ENCODE data around the gene CDK18.

The CDK18 gene

DNA sequence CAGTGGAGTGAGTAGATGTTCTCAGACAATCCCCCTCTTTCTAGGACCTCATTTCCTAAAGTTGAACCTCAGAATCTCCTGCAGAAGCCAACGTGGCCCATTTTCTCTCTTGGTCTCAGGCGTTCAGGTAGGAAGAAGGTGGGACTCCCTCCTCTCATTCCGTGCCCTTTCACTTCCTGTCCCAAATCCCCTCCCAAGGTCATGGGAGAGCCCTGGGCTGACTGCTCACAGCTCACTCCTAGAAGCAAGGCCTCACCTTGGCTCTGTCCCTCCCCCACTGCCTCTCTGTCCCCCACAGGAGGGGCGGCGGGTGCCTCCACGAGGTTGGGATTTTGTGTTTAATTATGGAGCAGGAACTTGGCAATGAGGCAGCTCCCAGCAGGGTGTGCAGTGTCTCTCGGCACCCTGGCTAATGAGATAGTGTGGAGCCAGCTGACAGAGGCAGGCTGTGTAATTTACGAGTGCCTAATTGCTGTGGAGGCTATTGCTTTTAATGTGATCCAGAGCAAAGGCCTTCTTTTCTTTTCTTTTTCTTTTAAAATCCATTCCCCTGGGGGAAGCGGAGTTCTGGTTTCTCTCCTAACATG lies 9.1 kb upstream of the CDK18 start:
- no peak overlapping the region for H3K4me3 ChIP-seq (ENCODE audit: low read depth, low read length)
- TF ChIP-seq, protein P1, sequence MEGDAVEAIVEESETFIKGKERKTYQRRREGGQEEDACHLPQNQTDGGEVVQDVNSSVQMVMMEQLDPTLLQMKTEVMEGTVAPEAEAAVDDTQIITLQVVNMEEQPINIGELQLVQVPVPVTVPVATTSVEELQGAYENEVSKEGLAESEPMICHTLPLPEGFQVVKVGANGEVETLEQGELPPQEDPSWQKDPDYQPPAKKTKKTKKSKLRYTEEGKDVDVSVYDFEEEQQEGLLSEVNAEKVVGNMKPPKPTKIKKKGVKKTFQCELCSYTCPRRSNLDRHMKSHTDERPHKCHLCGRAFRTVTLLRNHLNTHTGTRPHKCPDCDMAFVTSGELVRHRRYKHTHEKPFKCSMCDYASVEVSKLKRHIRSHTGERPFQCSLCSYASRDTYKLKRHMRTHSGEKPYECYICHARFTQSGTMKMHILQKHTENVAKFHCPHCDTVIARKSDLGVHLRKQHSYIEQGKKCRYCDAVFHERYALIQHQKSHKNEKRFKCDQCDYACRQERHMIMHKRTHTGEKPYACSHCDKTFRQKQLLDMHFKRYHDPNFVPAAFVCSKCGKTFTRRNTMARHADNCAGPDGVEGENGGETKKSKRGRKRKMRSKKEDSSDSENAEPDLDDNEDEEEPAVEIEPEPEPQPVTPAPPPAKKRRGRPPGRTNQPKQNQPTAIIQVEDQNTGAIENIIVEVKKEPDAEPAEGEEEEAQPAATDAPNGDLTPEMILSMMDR (IDR thresholded peaks at IDR 0.05; ENCODE audit: borderline replicate concordance, insufficient read depth, low read depth, low read length): no peak

DNA sequence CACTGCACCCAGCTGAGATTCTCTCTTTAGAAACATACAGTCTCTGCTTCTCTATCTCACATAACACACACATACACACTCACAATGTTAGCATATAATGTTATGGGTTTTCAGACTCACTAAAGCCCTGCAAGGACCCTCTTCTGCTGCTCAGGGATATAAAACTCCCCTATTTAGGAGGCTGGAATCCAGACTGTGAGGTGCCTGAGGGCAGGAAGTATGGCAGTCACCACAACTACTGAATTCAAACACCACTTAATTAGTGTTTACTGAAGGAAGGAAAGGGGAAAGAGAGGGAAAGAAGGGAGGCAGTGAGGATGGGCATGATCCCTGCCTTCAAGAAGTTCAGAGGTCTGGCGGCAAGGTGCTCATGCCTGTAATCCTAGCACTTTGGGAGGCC lies 7.8 kb upstream of the CDK18 start:
- no peak overlapping the region for H3K4me3 ChIP-seq (ENCODE audit: low read depth, low read length)
- TF ChIP-seq, protein P1 (IDR thresholded peaks at IDR 0.05; ENCODE audit: borderline replicate concordance, insufficient read depth, low read depth, low read length): no peak

DNA sequence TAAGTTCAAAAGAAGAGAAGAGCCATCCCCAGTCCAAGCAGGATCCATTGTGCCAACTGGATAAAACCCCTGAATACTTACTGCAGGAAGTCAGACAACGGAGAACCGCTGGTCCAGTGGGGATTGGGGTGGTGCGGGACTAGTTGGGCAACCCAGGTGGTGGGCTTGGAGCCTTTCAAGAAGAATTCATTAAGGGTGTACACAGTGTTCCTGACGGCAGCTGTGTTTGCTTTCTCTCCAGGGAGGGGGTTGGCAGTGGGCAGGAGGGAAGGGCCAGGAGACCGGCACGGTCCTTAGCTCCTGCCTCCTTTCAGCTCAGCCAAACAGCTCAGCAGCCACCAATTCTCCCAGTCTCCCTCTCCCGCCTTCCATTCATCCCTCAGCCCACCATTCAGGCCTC lies 7.1 kb upstream of the CDK18 start:
- TF ChIP-seq, protein P1 (IDR thresholded peaks at IDR 0.05; ENCODE audit: borderline replicate concordance, insufficient read depth, low read depth, low read length): no peak
- no peak overlapping the region for H3K4me3 ChIP-seq (ENCODE audit: low read depth, low read length)

DNA sequence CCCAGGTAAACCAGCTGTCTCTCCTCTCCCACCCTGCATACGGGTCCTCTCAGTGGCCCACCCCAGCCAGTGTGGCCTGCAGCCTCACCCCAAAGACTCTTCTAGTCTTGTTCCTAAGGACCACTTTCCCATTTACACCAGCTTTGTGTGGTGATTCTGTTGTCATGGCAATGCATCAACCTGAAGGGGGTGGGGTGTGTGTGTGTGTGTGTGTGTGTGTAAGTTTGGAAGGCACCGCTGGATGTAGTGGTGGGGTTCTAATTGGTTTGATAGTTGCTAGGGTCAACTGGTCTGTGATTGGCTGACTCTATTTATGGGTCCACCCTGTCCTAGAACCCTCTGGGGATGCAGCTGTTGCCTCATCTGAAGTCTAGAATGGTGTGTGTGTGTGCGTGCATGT lies 4.7 kb upstream of the CDK18 start:
- no peak overlapping the region for H3K4me3 ChIP-seq (ENCODE audit: low read depth, low read length)

DNA sequence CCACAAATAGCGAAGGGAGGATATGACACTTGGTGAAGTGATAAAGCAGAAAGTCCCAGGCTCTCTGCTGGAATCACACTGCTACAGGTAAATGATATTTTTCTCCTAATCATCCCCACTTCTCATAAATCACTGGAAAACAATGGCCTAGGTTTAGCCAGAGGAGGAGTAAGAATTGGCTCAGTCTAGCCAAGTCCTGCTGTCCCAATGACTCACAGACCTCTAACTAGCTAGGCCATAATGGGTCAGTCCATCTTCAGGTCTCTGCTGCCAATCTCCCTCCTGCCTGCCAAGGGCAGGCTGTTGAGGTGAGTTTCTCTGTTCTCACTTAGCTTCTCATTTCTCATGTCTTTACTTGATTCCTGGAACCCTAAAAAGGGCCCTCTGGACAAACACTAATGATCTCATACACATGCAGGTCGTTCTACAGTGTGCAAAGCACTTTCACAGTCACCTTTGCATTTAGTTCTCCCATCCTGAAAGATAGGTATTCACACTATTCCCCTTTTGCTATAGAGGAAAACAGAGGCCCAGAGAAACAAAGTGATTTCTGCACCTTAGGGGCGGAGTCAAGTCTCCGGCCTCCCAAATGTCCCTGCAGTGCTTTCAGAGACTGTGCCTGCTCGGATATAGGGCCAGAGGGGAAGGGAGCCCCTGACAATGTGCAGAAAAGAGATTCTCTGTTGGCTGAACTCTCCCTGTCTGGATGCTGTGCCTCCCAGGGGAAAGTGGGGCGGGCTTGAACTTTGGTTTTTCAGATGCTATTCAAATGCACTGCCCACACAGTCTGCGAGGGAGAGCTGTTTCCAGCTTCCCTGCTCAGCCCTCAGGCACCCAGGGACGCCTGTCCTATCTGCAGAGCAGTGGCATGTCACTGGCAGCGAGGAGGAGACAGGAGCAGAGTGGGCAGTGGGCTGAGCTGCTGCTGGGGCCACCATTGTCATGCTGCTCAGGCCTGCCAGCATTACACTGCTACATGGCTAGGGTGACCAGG lies 3.9 kb upstream of the CDK18 start:
- TF ChIP-seq, protein P1 (IDR thresholded peaks at IDR 0.05; ENCODE audit: borderline replicate concordance, insufficient read depth, low read depth, low read length): no peak
- H3K4me3 ChIP-seq (ENCODE audit: low read depth, low read length): no peak overlapping the region

More for the DNA sequence above, 4.7 kb upstream of the CDK18 start:
- TF ChIP-seq, protein P1 (IDR thresholded peaks at IDR 0.05; ENCODE audit: borderline replicate concordance, insufficient read depth, low read depth, low read length): no peak

DNA sequence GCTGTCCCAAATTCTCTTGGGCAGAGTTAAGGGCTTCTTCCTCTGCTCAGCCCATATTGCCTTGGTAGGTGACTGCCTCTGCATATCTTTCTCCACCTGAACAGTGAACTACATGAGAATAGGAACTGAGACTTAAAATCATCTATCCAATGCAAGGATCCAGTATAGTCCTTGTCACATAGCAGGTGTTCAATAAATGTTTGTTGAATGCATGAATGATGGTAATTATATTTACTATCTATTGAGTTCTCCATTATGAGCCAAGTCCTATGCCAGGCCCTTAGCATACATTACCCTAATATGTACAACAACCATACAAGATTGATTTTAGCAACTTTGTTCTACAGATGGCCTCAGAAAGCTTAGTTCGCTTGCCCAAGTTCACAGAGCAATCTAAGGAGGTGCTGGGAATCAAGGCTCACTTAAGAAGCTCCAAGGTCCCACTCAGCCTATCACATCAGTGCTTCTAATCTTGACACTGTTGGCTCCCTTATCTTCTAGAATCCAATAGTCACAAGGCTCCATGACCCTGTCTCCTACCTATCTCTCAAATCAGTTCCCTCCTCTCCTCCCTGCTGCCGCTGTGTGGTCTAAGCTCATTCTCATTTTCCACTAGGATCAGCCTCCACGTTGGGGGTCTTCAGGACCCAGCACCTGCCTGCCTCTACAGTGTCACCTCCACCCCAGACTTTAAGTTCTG lies 2.2 kb upstream of the CDK18 start:
- TF ChIP-seq, protein P1 (IDR thresholded peaks at IDR 0.05; ENCODE audit: borderline replicate concordance, insufficient read depth, low read depth, low read length): no peak
- no peak overlapping the region for H3K4me3 ChIP-seq (ENCODE audit: low read depth, low read length)
